Stimulated activated CD4-positive, alpha-beta T cell treated with anti-CD3 and anti-CD28 coated beads, Interleukin-12 subunit alpha, Interleukin-12 subunit beta, amount 100 ng/mL, for 4 hours (primary cell): ENCODE measurements around the gene SUPT4H1.
"Not testable (repeated sequence)": the region's sequence is repeated elsewhere in the genome, so short reads cannot be mapped to it uniquely, and the experiment has no call there.

Experiments used
- DNase-seq: peaks from one replicate; pipeline ENCODE4 v3.0.0-alpha.2; 2020

Gene SUPT4H1

DNA sequence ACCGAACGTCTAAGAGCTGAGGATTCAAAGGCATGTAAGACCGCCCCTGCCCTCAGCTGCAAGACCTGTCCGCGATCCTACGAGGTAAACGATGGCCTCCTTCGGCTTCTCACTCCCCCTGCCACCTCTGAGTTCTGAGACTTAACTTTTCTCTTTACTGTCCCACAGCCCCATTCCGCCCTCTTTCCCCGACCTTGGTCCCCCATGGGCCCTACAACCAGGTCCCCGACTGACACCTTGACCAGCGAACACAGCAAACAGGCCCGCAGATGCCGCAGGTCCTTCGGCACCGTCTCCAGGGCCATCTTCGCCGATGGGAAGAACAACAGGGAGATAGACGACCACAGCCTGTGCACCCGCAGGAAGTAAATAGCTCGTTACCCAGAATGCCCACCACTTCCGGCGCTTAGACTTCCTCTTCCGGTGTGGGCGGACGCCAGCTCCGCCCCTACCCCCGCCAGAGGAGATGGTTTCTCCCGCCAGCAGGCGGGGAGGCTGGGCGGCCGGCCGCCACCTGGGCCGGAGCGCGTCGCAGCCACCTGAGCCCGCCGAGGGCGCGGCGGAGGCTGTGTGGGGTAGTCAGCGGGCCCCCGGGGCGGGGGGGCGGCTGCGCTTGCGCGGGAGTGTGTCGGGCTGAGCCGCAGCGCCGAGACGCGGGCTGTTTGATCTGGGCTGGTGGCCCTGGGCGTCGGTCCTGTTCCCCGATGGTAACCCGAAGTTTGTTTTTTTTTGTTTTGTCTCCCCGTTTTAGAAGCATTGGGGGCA is at the start of gene SUPT4H1:
TSS of gene SUPT4H1 (minus strand) at position 371 of the 765 bp plus-strand sequence. CDS start at position 305, 66 bp downstream.
- DNase-seq, result peak; percentile 83

DNA sequence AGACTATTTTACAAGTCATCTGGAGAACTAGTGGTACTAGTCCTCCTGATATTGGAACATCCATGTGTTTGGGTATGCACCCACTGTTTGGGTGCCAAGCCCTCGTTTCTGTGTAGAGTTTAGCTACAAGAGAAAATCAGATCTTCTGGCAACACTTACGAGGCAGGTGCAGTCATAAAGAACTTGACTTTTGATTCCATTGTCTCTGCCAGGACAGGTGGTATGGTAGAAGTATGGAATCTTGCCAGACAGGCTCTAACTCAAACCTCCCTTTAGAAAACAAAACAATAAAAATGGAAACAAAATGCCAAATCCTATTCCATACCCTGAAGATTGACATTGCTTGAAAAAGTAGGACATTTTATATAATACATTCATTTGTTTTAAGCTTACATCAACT is 49.3 kb upstream of the SUPT4H1 start:
- DNase-seq, result no peak

DNA sequence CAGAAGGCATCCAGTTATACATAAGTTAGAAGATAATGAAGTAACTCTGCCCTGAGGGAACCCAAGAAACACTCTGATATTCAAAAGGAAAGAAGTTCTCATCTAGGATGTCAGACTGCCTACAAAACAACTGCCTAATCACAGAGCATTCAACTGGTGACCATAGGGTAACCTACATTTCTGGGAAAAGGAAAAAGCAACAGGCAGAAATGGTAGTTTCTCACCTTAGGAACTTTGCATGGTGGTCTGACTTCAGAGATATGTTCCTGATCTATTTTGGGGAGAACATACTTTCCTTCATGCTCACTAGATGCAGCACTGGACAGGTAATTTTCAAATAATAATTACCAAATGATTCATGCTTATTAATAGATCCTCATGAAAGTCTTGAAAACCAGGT is 48.8 kb upstream of the SUPT4H1 start:
- DNase-seq, result no peak

DNA sequence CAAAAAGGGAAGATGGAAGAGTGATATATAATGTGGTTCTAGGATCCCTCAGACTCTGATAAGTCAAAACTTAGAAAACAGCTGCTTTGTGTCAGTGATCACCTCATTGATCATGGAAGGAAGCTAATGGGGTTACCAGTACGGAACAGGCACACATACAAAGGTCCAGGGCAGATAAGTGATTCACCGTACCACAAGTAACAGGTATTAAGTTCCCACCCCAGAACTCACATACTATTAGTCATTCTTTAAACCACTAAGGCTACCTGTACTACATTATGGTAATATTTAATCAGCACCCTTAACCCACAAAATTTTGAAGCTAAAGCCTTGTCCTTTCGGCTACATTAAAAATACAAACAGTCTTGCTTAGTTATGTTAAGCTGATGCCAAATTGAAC is 48.0 kb upstream of the SUPT4H1 start:
- DNase-seq, result no peak

DNA sequence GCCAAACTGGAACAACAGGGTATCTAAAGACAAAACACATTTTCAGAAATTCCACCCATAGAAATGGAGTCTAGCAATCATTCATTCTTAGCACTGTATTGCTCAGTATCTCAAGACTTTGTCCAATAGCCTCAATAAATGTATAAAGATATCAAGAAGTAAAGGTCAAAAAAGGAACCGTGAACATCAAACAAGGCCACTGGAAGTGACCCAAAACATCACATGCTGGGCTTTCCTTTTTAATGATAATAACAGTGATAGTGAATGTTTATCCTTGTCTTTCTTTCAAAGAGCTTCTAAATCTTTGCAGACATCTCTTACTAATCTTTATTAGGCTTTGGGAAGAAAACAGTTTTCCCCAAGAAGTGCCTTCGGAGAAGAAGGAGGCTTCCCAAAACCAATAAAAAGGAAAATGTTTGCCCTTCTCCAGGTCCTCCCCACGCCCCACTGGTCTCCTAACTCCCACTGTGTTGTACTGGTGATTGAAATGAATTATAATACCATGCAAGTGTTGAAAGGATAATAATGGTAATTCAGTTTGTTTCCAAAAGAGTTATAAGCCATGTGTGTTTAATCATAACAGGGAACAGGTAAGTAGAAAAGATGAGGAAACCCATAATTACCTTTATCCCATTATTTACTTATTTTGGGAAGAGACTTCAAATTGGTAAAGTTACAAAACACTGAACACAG is 46.7 kb upstream of the SUPT4H1 start:
- DNase-seq, result no peak

DNA sequence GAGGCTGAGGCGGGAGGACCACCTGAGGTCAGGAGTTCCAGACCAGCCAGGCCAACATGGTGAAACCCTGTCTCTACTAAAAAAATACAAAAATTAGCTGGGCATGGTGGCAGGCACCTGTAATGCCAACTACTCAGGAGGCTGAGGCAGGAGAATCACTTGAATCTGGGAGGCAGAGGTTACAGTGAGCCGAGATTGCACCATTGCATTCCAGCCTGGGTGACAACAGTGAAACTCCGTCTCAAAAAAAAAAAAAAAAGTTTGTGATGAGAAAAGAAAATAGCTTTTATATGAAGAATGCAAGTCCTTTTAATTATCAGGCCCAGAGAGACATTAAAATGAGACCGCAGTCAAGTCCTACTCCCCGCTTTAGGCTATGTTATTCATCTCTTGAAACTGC is 45.4 kb upstream of the SUPT4H1 start:
- DNase-seq, result not testable (repeated sequence)

DNA sequence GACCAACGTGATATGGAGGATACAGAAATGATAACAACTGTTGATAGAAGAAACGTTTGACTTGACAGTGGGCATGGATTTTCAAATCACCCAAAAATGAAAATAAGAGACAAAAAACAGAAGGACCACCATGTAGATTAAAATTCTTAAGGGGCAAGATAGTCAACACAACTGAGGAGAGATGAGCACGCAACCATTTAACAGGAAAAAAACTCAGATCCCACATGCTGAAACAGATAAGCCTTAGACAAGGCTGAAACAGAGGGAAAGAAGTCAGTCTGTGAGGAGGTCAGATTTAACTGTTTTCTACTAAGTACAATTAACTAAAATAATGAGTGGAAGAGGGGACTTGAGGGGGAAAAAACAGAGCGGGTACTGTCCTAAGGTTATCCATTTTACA is 44.2 kb upstream of the SUPT4H1 start:
- DNase-seq, result no peak

DNA sequence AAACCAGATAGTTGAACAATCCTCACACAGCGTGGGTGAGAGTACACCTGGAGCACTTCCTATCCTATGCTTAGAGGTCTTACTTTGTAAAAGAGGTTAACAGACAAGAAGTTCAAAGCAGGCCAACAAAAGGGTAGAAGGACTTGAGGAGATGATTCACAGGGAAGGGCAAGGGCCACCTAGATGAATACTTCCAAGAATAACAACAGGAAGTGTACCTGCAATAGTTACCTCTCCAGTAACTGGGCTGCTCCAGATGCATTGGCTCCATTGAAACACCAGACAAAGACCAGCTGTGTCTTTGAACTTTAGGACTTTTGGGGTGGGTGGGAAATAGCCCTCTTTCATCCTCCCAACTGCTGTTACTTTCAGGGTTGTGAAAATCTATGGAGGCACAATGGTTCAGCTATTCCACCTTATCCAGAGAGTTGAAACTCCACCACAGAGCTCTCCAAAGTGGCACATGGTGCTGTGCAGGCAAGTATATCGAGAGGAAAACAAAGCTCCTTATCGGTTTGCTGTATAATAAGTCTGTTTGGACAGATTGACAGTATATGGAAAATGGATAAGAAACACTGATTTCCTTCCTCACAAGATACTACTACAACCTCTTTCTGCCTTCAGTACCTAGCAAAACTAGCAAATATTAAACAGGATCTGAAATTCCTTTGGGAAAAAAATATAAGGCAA is 42.7 kb upstream of the SUPT4H1 start:
- no peak for DNase-seq

DNA sequence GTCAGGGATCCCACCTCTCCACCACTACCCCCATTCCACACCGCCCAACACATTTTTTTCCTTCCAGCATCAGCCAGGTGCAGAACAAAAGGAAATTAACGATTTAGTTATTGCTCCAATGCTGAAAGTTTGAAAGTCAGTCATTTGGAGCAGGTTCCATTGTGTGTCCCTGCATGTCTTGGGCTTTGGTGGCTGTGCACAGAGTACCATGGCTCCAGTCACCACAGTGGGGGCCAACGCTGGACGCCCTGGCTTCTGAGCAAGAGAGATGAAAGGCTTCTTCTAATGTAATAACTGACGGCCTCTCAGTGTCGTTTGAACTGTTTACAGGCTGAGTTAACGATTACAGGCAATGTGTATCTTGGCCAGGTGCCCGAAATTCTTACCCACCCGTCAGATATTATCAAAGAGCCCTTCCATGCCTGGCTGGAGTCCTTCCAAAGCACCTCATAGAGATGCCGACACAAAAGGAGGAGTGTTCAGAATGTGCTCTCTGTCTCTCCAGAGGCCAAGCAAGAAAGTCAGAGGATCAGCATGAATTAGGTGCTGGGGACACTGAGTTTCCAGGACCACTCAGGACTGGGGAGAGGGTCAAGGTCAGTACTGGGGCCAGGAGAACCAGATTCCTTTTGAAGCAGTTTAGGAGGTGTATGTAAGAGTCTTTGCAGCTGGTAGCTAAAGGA is 39.4 kb upstream of the SUPT4H1 start:
- DNase-seq, result no peak

DNA sequence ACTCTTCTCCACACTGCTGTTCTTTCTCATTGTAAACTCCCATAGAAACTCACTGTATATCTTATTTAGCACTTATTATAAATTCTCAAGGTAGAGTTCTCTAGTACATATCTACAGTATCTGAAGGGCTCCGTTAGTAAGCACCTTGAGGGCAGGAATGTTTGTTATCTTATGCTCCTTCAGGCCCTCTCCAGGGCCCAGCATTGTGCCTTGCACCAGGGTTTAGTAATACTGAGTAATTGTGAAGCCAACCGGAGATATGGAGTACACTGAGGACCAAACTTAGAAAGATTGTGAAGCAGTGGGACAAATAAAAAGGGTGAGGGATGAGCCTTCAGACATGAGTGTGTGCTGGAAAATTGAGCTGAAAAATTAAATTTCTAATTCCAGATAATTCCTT is 38.9 kb upstream of the SUPT4H1 start:
- no peak for DNase-seq

DNA sequence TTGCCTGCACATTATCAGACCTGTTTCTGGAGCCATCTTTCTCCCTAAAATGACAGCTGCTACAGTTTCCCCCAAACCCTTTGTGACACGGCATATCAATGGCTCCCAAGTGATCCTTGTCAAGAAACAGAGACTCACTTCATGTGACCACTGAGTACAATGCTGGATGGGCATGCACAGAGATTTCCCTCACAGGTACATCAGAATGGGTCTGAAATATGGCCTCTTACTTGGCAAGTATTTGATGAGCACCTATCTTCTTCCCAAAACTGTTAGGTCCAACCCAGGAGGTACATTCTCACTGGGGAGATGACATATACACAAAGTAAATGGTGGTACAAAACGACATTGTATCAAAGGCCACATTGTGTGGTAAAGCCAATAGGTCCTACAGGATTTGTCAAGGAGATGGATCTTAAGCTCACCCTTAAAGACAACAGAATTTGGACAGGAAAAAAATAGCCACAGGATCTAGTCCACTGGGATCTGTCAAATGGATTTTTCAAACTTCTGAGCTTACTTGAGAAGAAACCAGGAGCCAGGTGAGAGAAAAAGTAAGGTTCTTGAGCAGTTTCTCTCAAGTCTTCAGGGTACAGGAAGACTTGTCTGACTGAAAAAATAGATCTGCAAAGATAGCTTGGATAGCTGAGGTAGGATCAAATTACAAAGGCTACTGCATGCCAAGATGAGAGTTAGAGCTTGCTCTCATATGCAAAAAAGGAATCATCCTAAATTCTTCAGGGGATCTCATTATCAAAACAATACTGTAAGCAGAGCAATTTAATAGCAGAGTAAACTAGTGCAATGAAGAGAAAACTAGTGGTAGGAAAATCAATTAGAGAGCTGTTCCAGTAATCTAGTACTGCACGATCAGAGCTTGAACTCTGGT is 36.5 kb upstream of the SUPT4H1 start:
- no peak for DNase-seq

DNA sequence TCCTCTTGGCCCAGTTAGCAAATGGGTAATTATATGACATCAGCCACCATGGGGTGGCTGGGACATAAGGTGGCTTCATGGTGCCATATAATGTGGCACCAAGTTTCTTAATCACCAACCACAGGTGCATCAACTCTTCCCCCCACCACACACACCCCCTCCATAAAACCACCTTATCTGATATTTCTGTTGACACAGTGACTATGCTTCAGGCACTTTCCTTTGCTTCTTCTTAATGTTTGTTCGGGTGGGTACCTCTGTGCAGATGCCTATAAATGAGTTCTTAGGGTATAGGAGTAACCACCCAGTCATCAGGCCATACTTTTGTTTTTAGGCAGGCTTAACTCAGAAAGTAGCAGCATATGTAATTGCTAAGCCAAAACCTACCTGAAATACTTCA is 35.8 kb upstream of the SUPT4H1 start:
- no peak for DNase-seq

DNA sequence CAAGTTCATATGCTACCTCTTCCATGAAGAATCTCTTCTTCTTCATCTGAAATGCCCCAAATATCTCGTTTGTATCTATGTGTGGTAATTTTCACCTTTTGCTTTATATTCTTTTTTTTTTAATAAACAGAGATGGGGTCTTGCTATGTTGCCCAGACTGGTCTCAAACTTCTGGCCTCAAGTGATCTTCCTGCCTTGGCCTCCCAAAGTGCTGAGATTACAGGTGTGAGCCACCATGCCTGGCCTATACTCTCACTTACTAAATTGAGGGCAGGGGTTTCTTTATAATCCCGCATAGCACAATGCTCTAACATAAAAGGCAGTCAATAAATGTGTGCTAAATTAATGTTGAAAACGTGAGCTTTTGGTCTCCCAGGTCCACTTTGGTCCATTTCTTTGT is 34.7 kb upstream of the SUPT4H1 start:
- no peak for DNase-seq

DNA sequence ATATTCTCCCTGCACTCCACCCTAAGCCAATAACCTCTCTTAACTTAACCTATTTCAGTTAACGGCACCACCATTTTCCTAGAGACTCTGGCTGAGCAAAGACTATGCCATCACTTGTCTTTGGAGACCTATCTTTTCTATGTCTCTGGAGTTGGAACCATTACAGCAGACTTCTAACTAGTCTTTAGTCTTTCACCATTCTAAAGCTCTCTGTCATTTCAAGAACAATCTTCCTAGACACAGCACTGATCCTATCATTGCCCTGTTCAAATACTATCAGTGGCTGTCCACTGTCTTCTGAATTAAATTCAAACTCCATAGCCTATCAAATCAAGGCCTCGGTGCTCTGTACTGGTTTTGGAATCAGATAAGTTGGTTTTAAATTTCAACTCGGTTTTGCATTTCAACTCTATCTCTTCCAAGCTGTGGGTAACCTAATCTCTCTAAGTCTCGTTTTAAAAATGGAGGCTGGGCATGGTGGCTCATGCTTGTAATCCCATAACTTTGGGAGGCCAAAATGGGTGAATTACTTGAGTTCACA is 33.4 kb upstream of the SUPT4H1 start:
- DNase-seq, result no peak

DNA sequence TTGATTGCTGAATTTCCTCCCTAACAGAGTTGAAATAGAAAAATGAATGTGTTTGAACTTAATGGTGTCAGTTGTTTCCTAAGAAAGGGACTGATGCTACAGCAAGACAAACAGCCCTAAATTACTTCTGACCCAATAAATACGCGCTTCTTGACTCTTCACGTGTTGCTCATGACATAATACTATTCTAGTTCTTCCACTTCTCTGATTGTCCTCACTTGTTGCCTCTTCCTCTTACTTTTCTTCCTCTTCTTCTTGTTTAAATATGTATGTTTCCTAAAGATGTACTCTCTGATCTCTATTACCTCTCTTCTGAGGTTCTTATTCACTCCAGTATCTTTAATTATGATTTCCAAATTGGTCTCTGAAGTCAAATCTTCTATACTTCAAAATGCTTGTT is 32.9 kb upstream of the SUPT4H1 start:
- DNase-seq, result no peak

DNA sequence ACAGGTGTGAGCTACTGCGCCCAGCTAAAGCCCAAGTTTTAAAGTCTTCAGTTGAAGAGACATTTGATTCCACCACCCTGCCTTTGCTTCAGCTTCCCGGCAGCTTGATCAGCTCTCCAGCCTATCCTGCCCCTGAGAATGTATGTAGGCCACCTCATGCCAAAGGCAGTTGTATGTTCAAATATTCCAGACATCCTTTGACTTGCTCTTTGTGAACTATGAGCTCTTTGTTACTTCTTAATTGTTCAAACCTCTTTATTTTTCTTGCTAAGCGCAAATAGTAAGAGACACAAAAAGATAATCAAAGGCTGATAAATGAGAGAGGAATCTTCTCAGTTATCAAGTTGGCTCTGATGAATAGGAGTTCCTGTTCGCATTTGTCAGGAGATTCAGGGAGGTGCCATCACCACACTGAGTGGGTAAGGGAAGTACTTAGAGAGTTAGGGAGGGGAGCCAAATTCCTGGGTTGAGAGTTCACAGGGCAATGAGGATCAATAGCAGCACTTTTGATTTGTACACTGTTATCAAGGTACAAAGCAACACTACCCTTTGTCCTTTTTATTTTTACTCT is 32.0 kb upstream of the SUPT4H1 start:
- no peak for DNase-seq

DNA sequence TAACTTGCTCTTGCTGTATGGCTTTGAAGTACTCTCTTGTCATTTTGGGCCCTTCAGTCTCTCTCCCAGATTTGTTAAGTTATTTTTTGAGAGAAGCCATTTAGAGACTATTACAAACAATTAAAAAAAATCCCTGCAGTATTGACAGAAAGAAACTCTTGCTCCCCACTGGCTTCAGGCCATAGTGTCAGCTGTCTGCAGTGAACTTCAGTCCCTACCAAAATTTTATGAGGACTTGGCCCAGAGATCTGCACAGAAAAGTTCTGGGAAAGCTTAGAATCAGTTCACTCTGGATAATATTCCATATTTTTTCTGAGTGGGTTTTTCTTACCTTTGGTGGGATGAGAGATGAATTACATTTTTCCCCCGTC is 30.9 kb upstream of the SUPT4H1 start:
- DNase-seq, result no peak

DNA sequence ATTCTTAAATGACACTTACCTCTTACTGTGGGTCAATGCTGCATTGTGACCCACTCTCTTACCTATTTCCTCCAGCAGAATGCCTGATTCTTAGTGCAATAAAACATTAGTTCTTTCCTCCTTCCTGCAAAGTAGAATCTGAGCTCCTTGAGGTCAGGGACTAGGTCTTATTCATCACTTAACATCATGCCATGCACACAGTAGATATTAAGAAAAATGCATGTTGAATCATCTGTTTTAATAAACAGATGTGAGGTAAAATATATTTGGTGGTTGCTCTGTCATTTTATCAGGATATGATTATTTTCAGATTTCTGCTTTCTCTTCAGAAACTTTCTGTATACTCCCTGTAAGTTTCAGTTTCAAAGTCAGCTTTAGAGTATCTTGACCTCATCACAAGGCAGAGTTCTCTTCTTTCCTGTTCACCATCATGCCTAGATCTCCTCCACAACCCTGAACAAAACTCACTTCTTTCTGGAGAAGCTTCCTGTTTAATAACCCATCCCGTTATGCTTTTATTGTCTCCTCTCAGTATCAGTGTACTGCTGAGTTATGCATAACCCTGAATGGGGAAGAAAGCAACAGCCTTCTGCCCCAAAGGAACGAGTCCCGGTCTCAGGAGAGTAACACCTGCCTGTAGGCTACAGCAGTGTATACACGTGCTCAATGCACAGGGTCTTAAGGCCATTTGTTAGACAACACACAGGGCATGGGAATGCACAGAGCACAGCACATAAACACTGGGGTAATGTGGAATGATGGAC is 30.3 kb upstream of the SUPT4H1 start:
- DNase-seq, result no peak

DNA sequence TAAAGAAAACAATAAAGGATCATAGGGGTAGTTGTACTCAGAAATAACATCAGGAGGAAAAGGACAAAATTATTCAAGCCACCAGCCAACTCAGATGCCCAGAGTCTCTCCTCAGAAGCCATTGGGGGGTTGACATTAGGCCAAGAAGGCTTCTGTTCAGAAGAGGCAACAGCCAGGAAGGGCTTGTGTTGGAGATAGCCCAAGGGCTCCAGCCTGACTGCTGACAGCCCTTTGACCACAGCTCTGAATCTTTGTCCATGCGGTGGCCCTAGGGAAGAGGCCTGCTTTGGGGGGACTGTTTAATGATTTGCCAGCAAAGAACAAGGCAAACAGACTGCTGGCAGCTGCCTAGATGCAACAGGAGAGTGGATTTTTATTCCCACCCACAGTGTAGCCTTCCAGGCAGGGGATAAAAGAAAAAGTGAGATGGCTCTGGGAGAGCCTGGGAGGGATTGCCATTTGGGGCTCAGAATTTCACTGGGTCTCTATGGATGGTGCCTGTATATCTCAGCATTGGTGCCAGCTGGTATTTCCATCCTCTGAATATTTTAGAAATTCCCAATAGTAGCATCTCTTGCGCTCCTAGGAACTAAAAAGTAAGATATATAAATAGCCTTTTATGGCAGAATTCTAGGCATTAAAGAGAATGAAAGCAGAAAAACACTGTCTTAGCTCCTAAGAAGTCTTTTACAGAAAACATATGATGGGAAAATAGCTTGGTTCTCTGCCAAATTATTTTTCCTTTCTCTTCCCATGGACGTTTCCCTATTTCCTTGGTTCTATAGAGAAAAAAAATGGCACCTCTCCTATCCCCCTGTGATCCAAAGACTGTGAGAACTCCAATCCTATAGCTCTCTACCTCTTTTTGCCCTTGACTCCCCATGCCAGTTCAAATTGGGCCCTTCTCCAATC is 29.4 kb upstream of the SUPT4H1 start:
- DNase-seq, result no peak
